ENCODE results near the gene ZNF816. TPM values are rescaled to one million over a fixed set of nuclear protein-coding genes. Genes with fewer than 3 reads are reported as not detected.

Gene ZNF816
- total and polyA plus RNA-seq, 2 of the 8 experiments (the other 6 are each of a cell fraction or from before 2014, with no cell fraction given), result 2.7 to 13.2 TPM

GRCh38 chr19:53002479-53002878 is 39.8 kb upstream of the ZNF816 start (continued):
- TF ChIP-seq NANOG (IDR thresholded peaks at IDR 0.05; ENCODE audit: insufficient read depth, low read depth, low read length, poor library complexity, severe bottlenecking) (no peak), POU5F1 (IDR thresholded peaks at IDR 0.05; ENCODE audit: low read depth, low read length) (no peak), SIRT6 (IDR thresholded peaks at IDR 0.05; ENCODE audit: low read length) (no peak), EP300 (IDR thresholded peaks at IDR 0.05; ENCODE audit: borderline replicate concordance in 1 of 2, low read depth in 2 of 2, low read length in 2 of 2) (no peak), KDM4A (IDR thresholded peaks at IDR 0.05; ENCODE audit: low read depth, low read length, severe bottlenecking) (no peak), SRF (IDR thresholded peaks at IDR 0.05; ENCODE audit: low read depth, low read length) (no peak), CTBP2 (IDR thresholded peaks at IDR 0.05; ENCODE audit: borderline replicate concordance, insufficient read depth, insufficient read length, low read length) (no peak)

All from H1 (cell line).